GM19099 (cell line): Measurements from ENCODE around the gene MAP7D1.

Experiments used
- POLR2A ChIP-seq: IDR thresholded peaks from 3 replicates; pipeline ENCODE4 v1.6.1; 2011; ENCODE audit warnings: low read depth; ENCODE audit not compliant: insufficient read length; ENCODE audit errors: extremely low read depth

MAP7D1 gene

GRCh38 chr1:36217670-36218069 is 61.7 kb downstream of the MAP7D1 start:
- TF ChIP-seq POLR2A: no peak

GRCh38 chr1:36222481-36223380 is 66.8 kb downstream of the MAP7D1 start:
- no peak for TF ChIP-seq POLR2A

- TF ChIP-seq POLR2A: peak; percentile 18
Measured at GRCh38 chr1:36223381-36223995, 67.5 kb downstream of the MAP7D1 start.

- TF ChIP-seq POLR2A: peak; percentile 87
Measured at GRCh38 chr1:36223996-36224536, 68.1 kb downstream of the MAP7D1 start, which contains the start of gene THRAP3. THRAP3 (plus strand) TSS chr1:36224443; CDS start chr1:36282564, 58,121 bp downstream.

- no peak for TF ChIP-seq POLR2A
Measured at GRCh38 chr1:36224537-36225282, 68.8 kb downstream of the MAP7D1 start.

- TF ChIP-seq POLR2A: no peak
Measured at GRCh38 chr1:36225283-36225899, 69.4 kb downstream of the MAP7D1 start.
